Measurements from ENCODE around the gene DNASE1.

DNA sequence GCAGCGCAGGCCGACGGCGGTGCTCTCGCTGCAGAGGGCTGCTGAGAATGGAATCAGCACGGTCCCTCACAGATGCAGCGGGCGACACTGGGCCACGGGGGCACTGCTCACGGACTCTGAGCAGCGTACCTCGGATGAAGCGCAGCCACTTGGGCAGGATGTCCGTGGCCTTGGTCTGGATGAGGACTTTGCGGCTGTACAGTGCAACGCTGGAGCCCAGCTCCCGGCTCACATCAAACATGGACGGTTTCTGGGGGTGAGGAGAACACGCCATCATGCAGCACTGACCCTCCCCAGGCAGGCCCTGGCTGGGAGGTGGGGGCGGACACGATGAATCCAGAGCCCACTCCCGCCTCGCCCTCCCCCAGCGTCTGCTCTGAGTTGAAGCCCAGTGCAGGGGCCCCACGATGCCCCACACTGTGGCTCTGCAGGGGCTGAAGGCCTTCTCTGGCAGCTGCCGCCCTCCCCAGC lies 18.1 kb downstream of the DNASE1 start:
- TF ChIP-seq, protein P1, sequence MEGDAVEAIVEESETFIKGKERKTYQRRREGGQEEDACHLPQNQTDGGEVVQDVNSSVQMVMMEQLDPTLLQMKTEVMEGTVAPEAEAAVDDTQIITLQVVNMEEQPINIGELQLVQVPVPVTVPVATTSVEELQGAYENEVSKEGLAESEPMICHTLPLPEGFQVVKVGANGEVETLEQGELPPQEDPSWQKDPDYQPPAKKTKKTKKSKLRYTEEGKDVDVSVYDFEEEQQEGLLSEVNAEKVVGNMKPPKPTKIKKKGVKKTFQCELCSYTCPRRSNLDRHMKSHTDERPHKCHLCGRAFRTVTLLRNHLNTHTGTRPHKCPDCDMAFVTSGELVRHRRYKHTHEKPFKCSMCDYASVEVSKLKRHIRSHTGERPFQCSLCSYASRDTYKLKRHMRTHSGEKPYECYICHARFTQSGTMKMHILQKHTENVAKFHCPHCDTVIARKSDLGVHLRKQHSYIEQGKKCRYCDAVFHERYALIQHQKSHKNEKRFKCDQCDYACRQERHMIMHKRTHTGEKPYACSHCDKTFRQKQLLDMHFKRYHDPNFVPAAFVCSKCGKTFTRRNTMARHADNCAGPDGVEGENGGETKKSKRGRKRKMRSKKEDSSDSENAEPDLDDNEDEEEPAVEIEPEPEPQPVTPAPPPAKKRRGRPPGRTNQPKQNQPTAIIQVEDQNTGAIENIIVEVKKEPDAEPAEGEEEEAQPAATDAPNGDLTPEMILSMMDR (IDR thresholded peaks at IDR 0.05; ENCODE audit: low read length) = no peak
- TF ChIP-seq EZH2 (optimal IDR thresholded peaks at IDR 0.05; ENCODE audit: low read depth, low read length) (no peak), EZH2phosphoT487 (IDR thresholded peaks at IDR 0.05; ENCODE audit: low read length) (no peak)
